Measurements from ENCODE around the gene GINS2. TPM values are rescaled to one million over a fixed set of nuclear protein-coding genes. Genes with fewer than 3 reads are reported as not detected.

GINS2 gene
- total and polyA plus RNA-seq, 2 of the 4 experiments (the other 2 are of a cell fraction) = 12.0 to 13.4 TPM

GRCh38 chr16:85697431-85697830, 8.7 kb upstream of the GINS2 start:
- POLR2A ChIA-PET (ENCODE audit: unreplicated experiment) = no interaction called here
- CTCF ChIA-PET = no interaction called here
- Histone ChIP-seq H3K9me3 (ENCODE audit: control insufficient read depth, insufficient read depth, low read length) (peaks cover 2% of the 10 kb centered on the region; the same call in 1 of the 2 replicates), H2BK15ac (ENCODE audit: low read depth, low read length) (no peak overlapping the region), H3K14ac (replicated peaks; ENCODE audit: low read depth, low read length) (no peak overlapping the region), H3K27me3 (ENCODE audit: control insufficient read depth, insufficient read depth, low read length) (peaks cover 28% of the 10 kb centered on the region), H3K18ac (ENCODE audit: low read depth, low read length) (no peak overlapping the region), H4K91ac (ENCODE audit: insufficient read depth, low read depth, low read length) (no peak overlapping the region), H3K27ac (ENCODE audit: insufficient read depth, low read length) (no peak overlapping the region), H2AFZ (replicated peaks; ENCODE audit: low read length, poor library complexity) (no peak overlapping the region), H4K8ac (ENCODE audit: low read depth in 2 of 2, low read length in 2 of 2) (no peak overlapping the region), H2BK5ac (ENCODE audit: low read depth, low read length, poor library complexity, severe bottlenecking) (no peak overlapping the region), H4K20me1 (ENCODE audit: insufficient read depth, low read length) (no peaks in the 10 kb centered on the region; the same call in 1 of the 2 replicates), H3K4me1 (ENCODE audit: control insufficient read depth, insufficient read depth, low read length) (0 out of 2 replicates have a peak, but pooled peaks cover 3% of the 10 kb centered on the region), H2BK20ac (ENCODE audit: low read depth, low read length) (no peak overlapping the region), H3K4me3 (ENCODE audit: insufficient read depth, low read depth, low read length) (no peak overlapping the region), H2AK9ac (replicated peaks; ENCODE audit: low read depth, low read length, poor library complexity) (no peak overlapping the region), H3K56ac (ENCODE audit: extremely low read depth, insufficient read depth, low read length) (no peak overlapping the region), H3K4ac (ENCODE audit: low read depth, low read length) (no peak overlapping the region), H3K23ac (ENCODE audit: low read depth, low read length) (no peak overlapping the region), H3K9ac (ENCODE audit: low read depth, low read length) (no peak overlapping the region), H3K9me1 (ENCODE audit: insufficient read depth, low read length) (no peaks in the 10 kb centered on the region), H3K36me3 (ENCODE audit: control insufficient read depth, insufficient read depth, low read length) (peaks cover 2% of the 10 kb centered on the region), H2AK5ac (ENCODE audit: low read depth, low read length) (no peak overlapping the region), H2BK120ac (ENCODE audit: low read depth, low read length) (no peak overlapping the region), H4K5ac (ENCODE audit: low read depth, low read length) (no peak overlapping the region), H3K4me2 (ENCODE audit: low read depth, low read length) (no peak overlapping the region), H3K79me1 (ENCODE audit: low read depth in 1 of 2, low read length in 2 of 2) (no peaks in the 10 kb centered on the region)
- in situ Hi-C loops (cut with MboI; ENCODE audit: low sequenced_read_pairs) = no loop called here
- ATAC-seq (ENCODE audit: low read depth) (no peak), DNase-seq (no peak)
- TF ChIP-seq CEBPB (IDR thresholded peaks at IDR 0.05; ENCODE audit: low read depth, low read length) = no peak
- TF ChIP-seq RCOR1 (IDR thresholded peaks at IDR 0.05; ENCODE audit: insufficient replicate concordance, low read length) = no peak
- WGBS, 2 experiments (ENCODE audit: extremely low coverage in 2 of 2, insufficient read length in 1 of 2) = 84% methylated on average over 10 of the region's 14 CpGs; no CpG with 5 or more reads in 1 of the 2 experiments
- BruUV-seq (replicated peaks) = no TSS peak
- intact Hi-C loops (cut with micrococcal nuclease) = no loop called here
- dilution Hi-C loops (cut with HindIII; ENCODE audit: low sequenced_read_pairs, unreplicated experiment) = no loop called here
